ENCODE measurements around the gene FAM20A.
"Not testable (repeated sequence)": the region's sequence is repeated elsewhere in the genome, so short reads cannot be mapped to it uniquely, and the experiment has no call there.

FAM20A gene

GRCh38 chr17:68587847-68588246 is 13.3 kb downstream of the FAM20A start:
- DNase-seq: no peak

GRCh38 chr17:68587026-68587425 is 14.1 kb downstream of the FAM20A start:
- DNase-seq: no peak

GRCh38 chr17:68585643-68586042 is 15.5 kb downstream of the FAM20A start:
- no peak for DNase-seq

GRCh38 chr17:68584581-68585303 is 16.4 kb downstream of the FAM20A start:
- DNase-seq: no peak

GRCh38 chr17:68582867-68583266 is 18.3 kb downstream of the FAM20A start:
- not testable (repeated sequence) for DNase-seq

- DNase-seq: peak; percentile 4
These were observed 19.1 kb downstream of the FAM20A start for GRCh38 chr17:68581863-68582645.

GRCh38 chr17:68580236-68580770 is 20.9 kb downstream of the FAM20A start:
- no peak for DNase-seq

- no peak for DNase-seq
These were observed 21.8 kb downstream of the FAM20A start for GRCh38 chr17:68579194-68579927.

GRCh38 chr17:68578236-68578635 is 22.9 kb downstream of the FAM20A start:
- no peak for DNase-seq

GRCh38 chr17:68577497-68577821 is 23.7 kb downstream of the FAM20A start:
- DNase-seq: no peak

GRCh38 chr17:68576811-68577496 is 24.2 kb downstream of the FAM20A start:
- no peak for DNase-seq

- no peak for DNase-seq
These were observed 25.0 kb downstream of the FAM20A start for GRCh38 chr17:68576137-68576536.

GRCh38 chr17:68573338-68573737 is 27.8 kb downstream of the FAM20A start:
- no peak for DNase-seq

- DNase-seq: no peak
These were observed 28.9 kb downstream of the FAM20A start for GRCh38 chr17:68572138-68572842.

- no peak for DNase-seq
These were observed 30.6 kb downstream of the FAM20A start for GRCh38 chr17:68570526-68570925.

GRCh38 chr17:68569346-68569745 is 31.8 kb downstream of the FAM20A start:
- no peak for DNase-seq

GRCh38 chr17:68568581-68568980 is 32.6 kb downstream of the FAM20A start:
- no peak for DNase-seq

- no peak for DNase-seq
These were observed 33.6 kb downstream of the FAM20A start for GRCh38 chr17:68567581-68567980.

GRCh38 chr17:68567035-68567434 is 34.1 kb downstream of the FAM20A start:
- DNase-seq: no peak

GRCh38 chr17:68566442-68566738 is 34.8 kb downstream of the FAM20A start:
- no peak for DNase-seq

- DNase-seq: no peak
These were observed 35.3 kb downstream of the FAM20A start for GRCh38 chr17:68565661-68566441.

Data from NCI-H510A (cell line).